ENCODE results near the gene CD44. TPM values are rescaled to one million over a fixed set of nuclear protein-coding genes. Genes with fewer than 3 reads are reported as not detected.

The CD44 gene
- total RNA-seq, 1 donor = 647 TPM

DNA sequence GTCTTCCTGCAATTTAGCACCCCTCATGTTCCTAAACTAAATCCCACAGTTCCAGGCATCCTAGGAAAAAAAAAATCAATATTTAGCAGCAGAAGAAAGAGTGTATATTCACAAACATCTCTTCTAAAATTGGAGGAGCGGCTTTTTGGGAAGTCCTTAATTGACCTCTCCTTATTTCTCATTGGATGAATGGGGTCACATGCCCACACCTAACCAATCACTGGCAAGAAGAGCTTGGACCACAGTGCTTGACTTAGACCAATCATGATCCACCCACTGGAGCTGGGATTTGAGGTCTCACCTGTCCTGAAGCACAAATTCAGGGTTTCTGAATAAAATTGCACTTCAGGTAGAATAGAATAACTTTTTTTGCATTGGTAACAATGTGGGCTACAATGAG, 16.0 kb downstream of the CD44 start:
- TF ChIP-seq CTCF (IDR thresholded peaks at IDR 0.05; ENCODE audit: insufficient read depth, low read depth, low read length) = no peak
- DNase-seq (ENCODE audit: low read depth) = no peak
- no peak overlapping the region for H3K4me3 ChIP-seq (ENCODE audit: low read depth, low read length)

DNA sequence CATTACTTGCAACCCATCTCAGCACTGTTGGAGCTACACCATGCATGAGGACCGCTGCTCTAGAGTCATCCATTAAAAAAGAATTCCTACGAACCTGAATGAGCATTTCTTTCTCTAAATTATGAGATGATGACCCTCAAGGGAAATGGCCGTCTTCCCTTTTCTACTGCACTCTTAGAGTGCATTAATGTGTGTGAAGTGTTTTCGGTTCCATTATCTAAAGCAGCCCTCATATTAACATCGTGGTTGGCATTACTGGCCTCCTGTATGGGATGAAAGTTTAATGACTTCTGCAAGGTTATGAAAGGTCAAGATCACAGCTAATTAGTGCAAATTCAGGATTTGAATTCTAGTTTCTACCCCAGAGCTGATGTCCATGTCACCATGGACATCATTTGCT, 16.7 kb downstream of the CD44 start:
- no peak overlapping the region for H3K4me3 ChIP-seq (ENCODE audit: low read depth, low read length)
- DNase-seq (ENCODE audit: low read depth) = no peak
- TF ChIP-seq CTCF (IDR thresholded peaks at IDR 0.05; ENCODE audit: insufficient read depth, low read depth, low read length) = no peak

DNA sequence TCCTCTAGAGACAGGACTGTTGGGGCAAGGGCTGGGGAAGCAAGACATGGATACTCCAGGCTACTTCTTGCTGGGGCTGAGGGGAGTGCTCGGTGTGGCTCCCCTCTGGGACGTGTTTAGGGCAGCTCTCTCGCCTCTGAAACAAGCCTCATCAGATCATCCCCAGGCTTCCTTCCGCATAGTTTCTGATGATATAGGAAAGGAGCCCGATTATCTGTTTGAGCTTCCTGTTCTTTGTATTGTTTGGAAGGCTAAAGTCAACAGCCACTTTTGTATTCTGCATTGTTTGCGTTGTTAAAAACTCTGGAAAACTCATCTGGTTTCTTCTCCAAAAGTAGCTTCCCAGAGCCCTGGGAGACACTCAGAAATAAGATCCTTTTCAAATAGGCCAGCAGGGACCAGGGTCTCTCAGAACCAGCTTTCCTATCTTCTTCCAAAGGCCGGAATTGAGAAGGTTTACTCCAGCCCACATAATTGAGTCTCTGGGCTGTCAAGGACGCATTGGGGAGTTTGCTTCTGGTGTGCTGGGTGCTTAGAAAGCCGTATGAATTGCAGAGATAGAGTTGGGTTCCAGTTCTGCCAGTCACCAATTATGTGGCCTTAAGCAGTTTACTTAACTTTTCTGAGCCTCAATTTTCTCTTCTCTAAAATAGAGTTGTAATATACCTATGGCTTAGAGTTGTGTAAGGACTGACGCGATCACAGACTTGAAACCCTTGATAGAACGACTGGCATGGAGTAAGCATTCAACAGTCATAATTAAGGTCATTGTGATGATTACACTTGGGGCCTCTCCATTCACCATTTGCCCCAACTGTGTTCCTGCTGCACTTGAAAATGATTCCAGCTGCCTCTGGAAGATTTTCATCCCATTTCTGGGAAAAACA, 19.1 kb downstream of the CD44 start:
- TF ChIP-seq CTCF (IDR thresholded peaks at IDR 0.05; ENCODE audit: insufficient read depth, low read depth, low read length) = no peak
- no peak for DNase-seq (ENCODE audit: low read depth)
- H3K4me3 ChIP-seq (ENCODE audit: low read depth, low read length) = no peak overlapping the region

DNA sequence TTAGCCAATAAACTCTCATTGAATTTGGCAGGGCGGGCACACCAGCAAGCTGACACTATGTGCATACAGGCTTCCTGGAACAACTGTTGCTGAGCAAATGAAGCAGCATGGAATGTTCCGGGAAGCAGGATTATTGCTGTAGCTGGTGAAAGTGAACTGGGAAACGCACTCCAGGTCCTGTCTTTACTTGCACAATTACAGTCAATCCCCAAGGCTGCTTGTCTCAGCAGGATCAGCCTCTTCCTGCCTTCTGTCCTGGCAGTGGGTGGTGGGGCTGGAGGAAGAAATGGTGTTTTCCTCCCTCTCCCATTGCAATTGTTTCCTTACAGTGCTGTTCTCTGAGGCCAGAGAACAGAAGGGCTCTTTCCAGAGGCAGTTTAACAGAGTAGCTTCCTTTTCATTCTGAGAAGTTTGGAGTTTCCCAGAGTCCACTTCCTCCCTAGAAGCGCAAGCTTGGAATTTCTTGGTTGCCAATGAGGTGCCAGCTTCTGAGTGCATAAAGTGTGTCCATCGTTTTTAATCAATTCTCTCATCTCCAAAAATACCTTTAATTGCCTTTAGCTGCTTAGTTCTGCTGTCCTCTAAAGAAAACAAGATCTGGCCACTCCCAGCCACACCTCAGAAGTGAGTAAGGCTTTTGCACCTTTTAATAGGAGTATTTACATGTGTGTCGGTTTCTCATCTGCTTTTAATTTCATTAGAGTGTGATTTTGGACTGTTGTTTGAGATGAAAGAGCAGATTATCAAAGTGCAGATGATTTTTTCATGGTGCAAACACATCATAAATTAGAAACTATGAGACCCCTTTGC, 19.9 kb downstream of the CD44 start:
- no peak overlapping the region for H3K4me3 ChIP-seq (ENCODE audit: low read depth, low read length)
- TF ChIP-seq CTCF (IDR thresholded peaks at IDR 0.05; ENCODE audit: insufficient read depth, low read depth, low read length) = no peak
- peak; percentile 85 for DNase-seq (ENCODE audit: low read depth)

GRCh38 chr11:35160246-35160824, 21.4 kb downstream of the CD44 start:
- TF ChIP-seq CTCF (IDR thresholded peaks at IDR 0.05; ENCODE audit: insufficient read depth, low read depth, low read length) = no peak
- H3K4me3 ChIP-seq (ENCODE audit: low read depth, low read length) = no peak overlapping the region
- DNase-seq (ENCODE audit: low read depth) = no peak

DNA sequence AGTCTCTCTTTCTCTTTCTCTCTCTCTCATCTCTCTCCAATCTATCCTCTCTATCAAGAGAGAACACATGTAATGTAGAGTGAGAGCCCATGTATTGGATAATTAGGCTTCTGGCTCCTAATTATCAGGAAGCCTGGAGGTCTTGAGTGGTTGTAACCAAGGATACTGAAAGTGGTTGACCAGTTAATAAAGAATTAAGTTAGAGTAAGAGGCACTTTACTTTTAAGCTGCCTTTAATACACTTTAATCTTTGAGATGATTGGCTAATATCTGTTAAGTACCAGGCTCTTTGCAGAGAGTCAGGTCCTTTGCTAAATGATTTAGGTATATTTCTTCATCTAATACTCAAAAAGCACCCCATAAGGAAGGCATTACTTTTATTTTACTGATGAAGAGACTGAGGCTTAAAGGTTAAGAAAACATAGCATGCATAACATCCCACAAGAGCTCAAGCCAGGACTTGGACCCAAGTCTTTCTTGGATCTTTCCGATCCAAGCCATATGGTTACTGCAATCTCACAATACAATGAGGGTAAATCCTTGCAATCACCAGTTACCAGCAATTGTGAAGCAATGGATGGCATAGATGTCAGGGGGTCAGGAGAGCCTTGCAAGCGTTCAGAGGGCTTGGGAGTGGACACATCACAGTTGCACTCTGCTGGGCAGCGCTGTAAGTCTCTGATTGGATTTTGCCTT, 22.1 kb downstream of the CD44 start:
- H3K4me3 ChIP-seq (ENCODE audit: low read depth, low read length) = no peak overlapping the region
- no peak for TF ChIP-seq CTCF (IDR thresholded peaks at IDR 0.05; ENCODE audit: insufficient read depth, low read depth, low read length)
- no peak for DNase-seq (ENCODE audit: low read depth)

All from fibroblast of villous mesenchyme (primary cell).